HepG2 (cell line): ENCODE results near the gene ATP6V1D. TPM values are rescaled to one million over a fixed set of nuclear protein-coding genes. Genes with fewer than 3 reads are reported as not detected.

ENCODE experiments used
- ATAC-seq: fragments of 200-7000 bp; cut with Tn5 transposase; 3 replicates; pipeline ENCODE4 v1.9.1; 2020; ENCODE audit warnings: mild to moderate bottlenecking, moderate library complexity
- BruUV-seq: library from RNA; stranded (reverse); fragments of 400-500 nt; replicated peaks from 2 replicates; lab custom pipeline; 2021; lab: Mats Ljungman, UMichigan
- CTCF ChIA-PET: fragments of 300-600 bp; formaldehyde crosslinking; extraction: SDS; loops from one replicate; lab custom pipeline; 2021; ENCODE audit warnings: low total read pairs, inconsistent platforms, low intra/inter-chr PET ratio; lab: Yijun Ruan, JAX
- POLR2A ChIA-PET: fragments of 350-600 bp; sonication (Branson Sonifier 250); formaldehyde crosslinking; loops from one replicate; lab custom pipeline; 2020; ENCODE audit warnings: antibody characterized with exemption, inconsistent platforms; lab: Yijun Ruan, JAX
- DNase-seq: peaks from one replicate; pipeline ENCODE4 v3.0.0-alpha.2; 2015; ENCODE audit warnings: low spot score
- FAIRE-seq: peaks from 3 replicates; lab custom pipeline; 2011; peaks lifted over from hg19 to GRCh38; lab: Jason Lieb, UNC
- H2AFZ ChIP-seq: one replicate; pipeline ENCODE4 v1.6.1; 2011; ENCODE audit warnings: low read length, inconsistent platforms
- H3K27ac ChIP-seq: fragments of 300-600 bp; 3 replicates; pipeline ENCODE4 v1.8.0; 2011; ENCODE audit warnings: mixed run types, mild to moderate bottlenecking, mixed read lengths, low read length, inconsistent platforms; ENCODE audit not compliant: insufficient read depth; ENCODE audit errors: extremely low read length
- H3K27me3 ChIP-seq, 2 experiments: fragments of 200-600 bp in 1 of 2; 2 replicates in 1 of 2; 3 replicates in 1 of 2; pipeline versions ENCODE4 v1.6.0 to v1.8.0; 2011; ENCODE audit warnings: low read length in 2 of 2, mild to moderate bottlenecking in 2 of 2, moderate library complexity in 2 of 2, inconsistent platforms in 1 of 2; ENCODE audit not compliant: insufficient read depth in 2 of 2, control insufficient read depth in 1 of 2
- H3K36me3 ChIP-seq, 2 experiments: fragments of 200-600 bp in 1 of 2; replicated peaks in 1 of 2; 2 replicates in 1 of 2; 3 replicates in 1 of 2; pipeline versions ENCODE4 v1.5.1 to v1.8.0; 2011; ENCODE audit warnings: low read length in 2 of 2, inconsistent platforms in 1 of 2; ENCODE audit not compliant: insufficient read depth in 2 of 2, control insufficient read depth in 1 of 2
- H3K4me1 ChIP-seq: 2 replicates; pipeline ENCODE4 v1.5.1; 2012; ENCODE audit warnings: low read length, inconsistent platforms; ENCODE audit not compliant: insufficient read depth
- H3K4me2 ChIP-seq: 2 replicates; pipeline ENCODE4 v1.6.0; 2011; ENCODE audit warnings: low read depth, low read length, inconsistent platforms
- H3K4me3 ChIP-seq, 3 experiments: fragments of 200-600 bp in 1 of 3; sonication (generic), shearing (Covaris generic) in 1 of 3; replicated peaks in 1 of 3; 2 replicates each; pipeline ENCODE4 v1.5.1; 2011 to 2016; ENCODE audit warnings: low read length in 3 of 3, inconsistent platforms in 2 of 3, low read depth in 2 of 3, mild to moderate bottlenecking in 2 of 3, control low read depth in 1 of 3, mixed read lengths in 1 of 3; ENCODE audit not compliant: insufficient read depth in 1 of 3
- H3K79me2 ChIP-seq: one replicate; pipeline ENCODE4 v1.6.1; 2011; ENCODE audit warnings: low read length, inconsistent platforms; ENCODE audit not compliant: insufficient read depth
- H3K9ac ChIP-seq: 2 replicates; pipeline ENCODE4 v1.6.0; 2011; ENCODE audit warnings: mild to moderate bottlenecking, low read depth, low read length, inconsistent platforms; ENCODE audit not compliant: insufficient read depth
- H3K9me3 ChIP-seq: 2 replicates; pipeline ENCODE4 v1.5.1; 2012; ENCODE audit warnings: mild to moderate bottlenecking, low read length
- H4K20me1 ChIP-seq: 2 replicates; pipeline ENCODE4 v1.6.0; 2011; ENCODE audit warnings: inconsistent platforms, mild to moderate bottlenecking, low read length, moderate library complexity; ENCODE audit not compliant: insufficient read depth
- CSRNP1 ChIP-seq: sonication (generic); formaldehyde crosslinking; IDR thresholded peaks from 2 replicates; pipeline ENCODE4 v1.8.1; 2023; ENCODE audit warnings: mild to moderate bottlenecking, missing genetic modification reagents
- ELF1 ChIP-seq: sonication (generic); formaldehyde crosslinking; IDR thresholded peaks from 2 replicates; pipeline ENCODE4 v1.4.0; 2020; ENCODE audit warnings: missing genetic modification reagents
- GTF3A ChIP-seq: sonication (generic); formaldehyde crosslinking; conservative IDR thresholded peaks from 2 replicates; pipeline ENCODE4 v1.4.0; 2020; ENCODE audit warnings: mild to moderate bottlenecking, missing genetic modification reagents
- IKZF1 ChIP-seq: fragments of 450-650 bp; IDR thresholded peaks from 2 replicates; pipeline ENCODE4 v1.7.1; 2016
- KLF16 ChIP-seq, 2 experiments: sonication (generic) in 1 of 2; formaldehyde crosslinking in 1 of 2; IDR thresholded peaks; 2 replicates each; pipeline versions ENCODE4 v1.6.1 to v1.8.0; 2016 to 2023; ENCODE audit warnings: missing genetic modification reagents in 2 of 2, missing compliant biosample characterization in 1 of 2
- MAF1 ChIP-seq: sonication (generic); formaldehyde crosslinking; IDR thresholded peaks from 2 replicates; pipeline ENCODE4 v1.5.0; 2020; ENCODE audit warnings: missing genetic modification reagents, borderline replicate concordance
- RFX1 ChIP-seq: fragments of 450-650 bp; IDR thresholded peaks from 2 replicates; pipeline ENCODE4 v1.6.1; 2017
- THAP8 ChIP-seq: sonication (generic); formaldehyde crosslinking; IDR thresholded peaks from 2 replicates; pipeline ENCODE4 v1.5.1; 2020; ENCODE audit warnings: missing genetic modification reagents, mild to moderate bottlenecking, borderline replicate concordance
- TMF1 ChIP-seq: sonication (generic); formaldehyde crosslinking; IDR thresholded peaks from 2 replicates; pipeline ENCODE4 v1.8.1; 2022; ENCODE audit warnings: low read depth, missing genetic modification reagents
- ZNF207 ChIP-seq: fragments of 450-650 bp; IDR thresholded peaks from 2 replicates; pipeline ENCODE4 v1.6.1; 2016; ENCODE audit warnings: antibody characterized with exemption, borderline replicate concordance
- ZNF562 ChIP-seq: sonication (generic); formaldehyde crosslinking; IDR thresholded peaks from 2 replicates; pipeline ENCODE4 v1.8.0; 2022; ENCODE audit warnings: missing genetic modification reagents, borderline replicate concordance
- ZNF737 ChIP-seq: sonication (generic); formaldehyde crosslinking; IDR thresholded peaks from 2 replicates; pipeline ENCODE4 v1.5.0; 2020; ENCODE audit warnings: missing genetic modification reagents, mild to moderate bottlenecking, borderline replicate concordance
- WGBS: methylation state at CpG from one replicate; pipeline ENCODE4 v1.1.6; 2017; ENCODE audit warnings: low lambda C conversion rate; 5-methylcytosine and 5-hydroxymethylcytosine counted together
- in situ Hi-C: cut with HindIII; loops from 2 replicates; pipeline ENCODE4 v1.10.0; 2017; ENCODE audit warnings: low pct_unique_long_range_greater_than_20kb; ENCODE audit not compliant: extremely low pct_ligation_motif_present
- intact Hi-C: fragments of 100-400 bp; cut with micrococcal nuclease; formaldehyde crosslinking; loops from one replicate; pipeline ENCODE4 v1.10.0; 2022; ENCODE audit not compliant: unreplicated experiment
- polyA plus RNA-seq, 8 experiments: library from polyadenylated mRNA; depleted of rRNA in 3 of 8; stranded (reverse) in 7 of 8; unstranded in 1 of 8; fragments of >200 nt; fragmentation: Illumina TruSeq in 4 of 8; extraction: Trizol in 4 of 8; gene quantifications; 2 replicates each; pipeline versions ENCODE4 v1.2.1 to v1.2.3, GENCODE V29; 2011 to 2016; ENCODE audit warnings: low read depth in 4 of 8, missing spikeins in 1 of 8, mixed read lengths in 1 of 8; ENCODE audit not compliant: insufficient read depth in 1 of 8
- total RNA-seq, 5 experiments: library from RNA; depleted of rRNA; stranded (reverse); fragments of >200 nt; fragmentation: Illumina TruSeq; extraction: Trizol; gene quantifications; 2 replicates each; pipeline ENCODE4 v1.2.3, GENCODE V29; 2016; ENCODE audit warnings: low read depth in 1 of 5

Gene ATP6V1D
- total and polyA plus RNA-seq, 2 of the 13 experiments (the other 11 are each of a cell fraction or from before 2014, with no cell fraction given): 16.8 to 53.9 TPM

GRCh38 chr14:67385120-67385519, 25.5 kb upstream of the ATP6V1D start:
- no peaks in the 10 kb centered on the region for H4K20me1 ChIP-seq
- no TSS peak for BruUV-seq
- in situ Hi-C loops: no loop called here
- no peak overlapping the region for H3K4me2 ChIP-seq
- intact Hi-C loops: no loop called here
- ATAC-seq (no peak), FAIRE-seq (no peak), DNase-seq (no peak)
- H3K9me3 ChIP-seq: no peaks in the 10 kb centered on the region
- H3K27me3 ChIP-seq: no peaks in the 10 kb centered on the region
- no peak overlapping the region for H3K9ac ChIP-seq
- H3K4me3 ChIP-seq: no peak overlapping the region
- peaks cover 15 to 51% of the 10 kb centered on the region in 2 experiments for H3K36me3 ChIP-seq
- TF ChIP-seq RFX1: no peak
- H3K27ac ChIP-seq: no peak overlapping the region
- 91% methylated on average over 2 of the region's 2 CpGs for WGBS
- H2AFZ ChIP-seq: no peak overlapping the region
- POLR2A ChIA-PET: no interaction called here
- H3K79me2 ChIP-seq: no peaks in the 10 kb centered on the region
- CTCF ChIA-PET: no interaction called here
- peaks cover 6% of the 10 kb centered on the region for H3K4me1 ChIP-seq

- Histone ChIP-seq H3K36me3 (peaks cover 18 to 82% of the 10 kb centered on the region in 2 experiments), H3K4me2 (no peak overlapping the region), H4K20me1 (no peaks in the 10 kb centered on the region), H3K27ac (no peak overlapping the region), H2AFZ (no peak overlapping the region), H3K9me3 (no peaks in the 10 kb centered on the region), H3K27me3 (no peaks in the 10 kb centered on the region), H3K79me2 (no peaks in the 10 kb centered on the region), H3K4me1 (no peaks in the 10 kb centered on the region), H3K4me3 (no peak overlapping the region), H3K9ac (no peak overlapping the region)
- in situ Hi-C loops (no loop called here), intact Hi-C loops (no loop called here)
- CTCF ChIA-PET: no interaction called here
- DNase-seq (no peak), FAIRE-seq (no peak), ATAC-seq (no peak)
- no peak for TF ChIP-seq ELF1
- no peak for TF ChIP-seq ZNF207
- TF ChIP-seq TMF1 (CRISPR knock-in tag): no peak
- TF ChIP-seq CSRNP1: no peak
- TF ChIP-seq ZNF562 (CRISPR knock-in tag): no peak
- no peak for TF ChIP-seq ZNF737 (CRISPR knock-in tag)
- TF ChIP-seq THAP8 (CRISPR knock-in tag): no peak
- no peak for TF ChIP-seq IKZF1
- TF ChIP-seq GTF3A: no peak
- no peak for TF ChIP-seq KLF16 (CRISPR knock-in tag; IDR thresholded peaks at IDR 0.05)
- TF ChIP-seq MAF1: no peak
- BruUV-seq: no TSS peak
- POLR2A ChIA-PET: interaction anchor here (1.0 kb wide), 1 partner anchor 18 kb away, joined by 3 read pairs; the partner anchor contains the start of genes ATP6V1D and EIF2S1
Measured at GRCh38 chr14:67377916-67378315, 18.3 kb upstream of the ATP6V1D start.
